PC-9 (cell line): ENCODE measurements around the gene FCHO1.
A peak's percentile ranks its signal among the peaks of the same experiment; 100 is the strongest.

Source experiments
- EZH2 ChIP-seq: fragments of 200-600 bp; sonication (generic); IDR thresholded peaks from 2 replicates; pipeline ENCODE4 v1.8.0; 2017; ENCODE audit warnings: antibody characterized with exemption, low read depth
- TF ChIP-seq, protein P1 (sequence below): fragments of 200-600 bp; sonication (generic); conservative IDR thresholded peaks from 2 replicates; pipeline ENCODE4 v1.6.1; 2017; ENCODE audit warnings: mixed run types, antibody characterized with exemption, mild to moderate bottlenecking, moderate library complexity

DNA sequence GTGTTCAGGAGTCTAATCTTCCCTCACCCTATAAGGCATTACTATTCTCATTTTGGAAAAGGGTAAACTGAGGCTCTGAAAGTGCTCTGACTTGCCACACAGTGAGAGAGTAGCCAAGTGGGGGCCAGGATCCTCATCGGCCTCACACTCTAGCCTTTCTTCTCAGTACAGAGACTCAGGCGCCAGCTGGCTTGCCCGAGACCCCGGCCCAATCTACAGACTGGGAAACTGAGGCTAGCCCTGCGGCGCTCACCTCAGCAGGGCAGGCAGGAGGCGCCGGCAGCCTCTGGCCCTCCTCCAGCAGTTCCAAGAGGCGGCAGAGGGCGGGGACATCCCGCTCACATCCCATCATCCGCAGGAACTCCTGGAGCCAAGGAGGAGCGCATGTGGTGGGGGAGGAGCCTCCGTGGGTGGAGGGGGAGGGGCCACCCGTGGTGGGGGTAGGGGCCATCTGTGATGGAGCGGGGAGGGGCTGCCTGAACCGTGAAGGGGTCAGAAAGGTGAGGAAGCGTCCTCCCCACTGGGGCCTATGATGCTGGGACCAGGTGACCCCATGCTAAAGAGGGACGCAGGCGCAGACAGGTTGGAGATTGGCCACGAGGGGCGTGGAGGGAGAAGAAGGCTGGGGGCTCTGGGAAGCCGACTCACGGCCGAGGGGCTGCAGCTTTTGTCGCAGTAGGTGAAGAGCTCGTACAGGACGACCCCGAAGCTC, 78.7 kb downstream of the FCHO1 start:
- TF ChIP-seq, protein P1, sequence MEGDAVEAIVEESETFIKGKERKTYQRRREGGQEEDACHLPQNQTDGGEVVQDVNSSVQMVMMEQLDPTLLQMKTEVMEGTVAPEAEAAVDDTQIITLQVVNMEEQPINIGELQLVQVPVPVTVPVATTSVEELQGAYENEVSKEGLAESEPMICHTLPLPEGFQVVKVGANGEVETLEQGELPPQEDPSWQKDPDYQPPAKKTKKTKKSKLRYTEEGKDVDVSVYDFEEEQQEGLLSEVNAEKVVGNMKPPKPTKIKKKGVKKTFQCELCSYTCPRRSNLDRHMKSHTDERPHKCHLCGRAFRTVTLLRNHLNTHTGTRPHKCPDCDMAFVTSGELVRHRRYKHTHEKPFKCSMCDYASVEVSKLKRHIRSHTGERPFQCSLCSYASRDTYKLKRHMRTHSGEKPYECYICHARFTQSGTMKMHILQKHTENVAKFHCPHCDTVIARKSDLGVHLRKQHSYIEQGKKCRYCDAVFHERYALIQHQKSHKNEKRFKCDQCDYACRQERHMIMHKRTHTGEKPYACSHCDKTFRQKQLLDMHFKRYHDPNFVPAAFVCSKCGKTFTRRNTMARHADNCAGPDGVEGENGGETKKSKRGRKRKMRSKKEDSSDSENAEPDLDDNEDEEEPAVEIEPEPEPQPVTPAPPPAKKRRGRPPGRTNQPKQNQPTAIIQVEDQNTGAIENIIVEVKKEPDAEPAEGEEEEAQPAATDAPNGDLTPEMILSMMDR: peak; percentile 35; the same call in 1 of the 2 replicates
- TF ChIP-seq EZH2: no peak
